Retinal pigment epithelial cell (primary cell): Measurements from ENCODE around the gene TPBGL.
A peak's percentile ranks its signal among the peaks of the same experiment; 100 is the strongest.

Experiments
- DNase-seq: peaks from one replicate; pipeline ENCODE4 v3.0.0-alpha.2; 2010; ENCODE audit warnings: low read depth
- H3K4me3 ChIP-seq: 2 replicates; pipeline ENCODE4 v1.5.1; 2011; ENCODE audit warnings: mild to moderate bottlenecking, low read length, control low read depth, moderate library complexity
- TF ChIP-seq, protein P1 (sequence below): conservative IDR thresholded peaks from 2 replicates; pipeline ENCODE4 v1.5.1; 2011; ENCODE audit warnings: low read depth, low read length, control low read depth, inconsistent platforms

The TPBGL gene, protein sequence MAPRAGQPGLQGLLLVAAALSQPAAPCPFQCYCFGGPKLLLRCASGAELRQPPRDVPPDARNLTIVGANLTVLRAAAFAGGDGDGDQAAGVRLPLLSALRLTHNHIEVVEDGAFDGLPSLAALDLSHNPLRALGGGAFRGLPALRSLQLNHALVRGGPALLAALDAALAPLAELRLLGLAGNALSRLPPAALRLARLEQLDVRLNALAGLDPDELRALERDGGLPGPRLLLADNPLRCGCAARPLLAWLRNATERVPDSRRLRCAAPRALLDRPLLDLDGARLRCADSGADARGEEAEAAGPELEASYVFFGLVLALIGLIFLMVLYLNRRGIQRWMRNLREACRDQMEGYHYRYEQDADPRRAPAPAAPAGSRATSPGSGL

DNA sequence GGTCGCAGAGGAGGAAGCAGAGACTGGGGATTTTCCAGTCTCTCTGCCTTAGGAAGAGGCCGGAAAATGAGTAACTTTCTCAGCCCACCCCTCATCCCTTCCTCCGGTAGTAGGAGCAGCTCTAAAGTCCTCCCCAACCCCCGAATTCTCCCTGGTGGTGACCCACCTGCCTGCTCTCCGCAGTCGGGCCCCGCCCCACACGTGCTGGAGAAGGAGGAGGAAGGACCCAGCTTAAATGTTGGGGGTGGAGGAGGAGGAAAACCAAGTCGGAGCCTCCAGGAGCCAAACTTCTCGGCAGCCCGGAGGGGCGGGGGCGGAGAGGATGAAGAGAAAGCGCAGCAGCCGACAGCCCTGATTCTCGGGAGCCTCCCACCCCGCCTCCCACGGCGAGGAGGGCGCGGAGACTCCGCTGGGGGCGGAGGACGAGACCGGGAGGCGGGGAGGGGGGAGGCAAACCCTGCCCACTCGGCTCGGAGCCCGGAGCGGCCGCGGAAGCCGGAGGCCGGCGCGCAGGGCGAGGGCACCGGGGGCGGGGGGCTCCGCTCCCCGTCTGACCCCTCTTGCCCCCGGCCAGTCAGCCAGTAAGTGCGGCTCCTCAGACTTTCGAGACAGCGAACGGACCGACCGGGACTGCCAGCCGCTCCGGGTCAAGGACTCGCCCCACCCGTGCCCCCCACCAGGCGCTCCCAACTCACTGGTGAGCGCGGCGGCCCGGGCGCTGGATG is at the start of gene TPBGL:
TSS of gene TPBGL (plus strand) at position 464 of the 725 bp plus-strand sequence. CDS start 276 bp downstream, outside the sequence.
- TF ChIP-seq, protein P1, sequence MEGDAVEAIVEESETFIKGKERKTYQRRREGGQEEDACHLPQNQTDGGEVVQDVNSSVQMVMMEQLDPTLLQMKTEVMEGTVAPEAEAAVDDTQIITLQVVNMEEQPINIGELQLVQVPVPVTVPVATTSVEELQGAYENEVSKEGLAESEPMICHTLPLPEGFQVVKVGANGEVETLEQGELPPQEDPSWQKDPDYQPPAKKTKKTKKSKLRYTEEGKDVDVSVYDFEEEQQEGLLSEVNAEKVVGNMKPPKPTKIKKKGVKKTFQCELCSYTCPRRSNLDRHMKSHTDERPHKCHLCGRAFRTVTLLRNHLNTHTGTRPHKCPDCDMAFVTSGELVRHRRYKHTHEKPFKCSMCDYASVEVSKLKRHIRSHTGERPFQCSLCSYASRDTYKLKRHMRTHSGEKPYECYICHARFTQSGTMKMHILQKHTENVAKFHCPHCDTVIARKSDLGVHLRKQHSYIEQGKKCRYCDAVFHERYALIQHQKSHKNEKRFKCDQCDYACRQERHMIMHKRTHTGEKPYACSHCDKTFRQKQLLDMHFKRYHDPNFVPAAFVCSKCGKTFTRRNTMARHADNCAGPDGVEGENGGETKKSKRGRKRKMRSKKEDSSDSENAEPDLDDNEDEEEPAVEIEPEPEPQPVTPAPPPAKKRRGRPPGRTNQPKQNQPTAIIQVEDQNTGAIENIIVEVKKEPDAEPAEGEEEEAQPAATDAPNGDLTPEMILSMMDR, result no peak
- DNase-seq, result no peak
- H3K4me3 ChIP-seq, result peak within 1 kb of the TSS; percentile 12

DNA sequence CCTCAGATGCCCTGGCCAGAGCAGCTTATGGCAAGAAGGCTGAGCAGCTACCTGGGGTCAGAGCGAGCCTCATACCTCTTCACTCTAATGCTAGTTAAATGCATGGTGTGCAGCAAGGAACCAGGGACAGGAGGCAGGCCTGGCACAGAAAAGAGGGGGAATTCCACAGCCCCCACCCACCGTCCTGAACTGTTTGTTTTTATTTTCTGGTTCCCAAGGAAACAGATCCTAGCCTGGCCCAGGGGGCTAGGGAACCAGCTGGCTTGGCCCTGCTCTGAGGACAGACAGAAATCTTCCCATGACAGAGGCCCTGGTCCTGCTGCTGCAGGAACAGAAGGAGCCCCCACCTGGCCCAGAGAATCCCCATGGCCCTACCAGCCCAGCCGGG is 49.2 kb upstream of the TPBGL start:
- H3K4me3 ChIP-seq, result no peak overlapping the region
- DNase-seq, result no peak
- TF ChIP-seq, protein P1, result no peak

DNA sequence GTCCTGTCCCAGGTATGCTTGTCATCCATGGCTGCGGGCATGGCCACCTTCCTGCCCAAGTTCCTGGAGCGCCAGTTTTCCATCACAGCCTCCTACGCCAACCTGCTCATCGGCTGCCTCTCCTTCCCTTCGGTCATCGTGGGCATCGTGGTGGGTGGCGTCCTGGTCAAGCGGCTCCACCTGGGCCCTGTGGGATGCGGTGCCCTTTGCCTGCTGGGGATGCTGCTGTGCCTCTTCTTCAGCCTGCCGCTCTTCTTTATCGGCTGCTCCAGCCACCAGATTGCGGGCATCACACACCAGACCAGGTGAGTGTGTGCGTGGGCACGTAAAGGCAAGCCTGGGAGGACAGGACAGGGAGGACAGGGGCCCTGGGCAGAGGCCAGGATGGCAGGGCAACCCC is 47.3 kb upstream of the TPBGL start:
- TF ChIP-seq, protein P1, result no peak
- no peak for DNase-seq
- no peak overlapping the region for H3K4me3 ChIP-seq

DNA sequence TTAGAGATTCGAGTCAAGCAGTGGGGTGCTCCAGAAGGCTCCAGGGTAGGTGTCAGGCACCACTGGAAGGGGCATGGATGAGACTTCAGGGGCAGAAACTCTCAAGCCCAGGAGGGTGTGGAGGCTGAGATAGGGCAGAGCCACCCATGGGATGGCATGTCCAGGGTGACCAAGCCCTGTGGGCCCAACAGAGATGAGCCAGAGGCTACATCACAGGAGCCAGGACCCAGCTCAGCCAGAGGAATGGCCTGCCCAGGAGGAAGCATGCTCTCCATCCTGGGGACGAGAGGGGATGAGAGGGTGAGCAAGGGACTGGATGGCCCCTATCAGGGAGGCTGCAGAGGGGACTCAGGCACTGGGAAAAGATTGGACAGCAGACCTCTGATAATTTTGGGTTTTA is 46.9 kb upstream of the TPBGL start:
- TF ChIP-seq, protein P1, result no peak
- DNase-seq, result no peak

DNA sequence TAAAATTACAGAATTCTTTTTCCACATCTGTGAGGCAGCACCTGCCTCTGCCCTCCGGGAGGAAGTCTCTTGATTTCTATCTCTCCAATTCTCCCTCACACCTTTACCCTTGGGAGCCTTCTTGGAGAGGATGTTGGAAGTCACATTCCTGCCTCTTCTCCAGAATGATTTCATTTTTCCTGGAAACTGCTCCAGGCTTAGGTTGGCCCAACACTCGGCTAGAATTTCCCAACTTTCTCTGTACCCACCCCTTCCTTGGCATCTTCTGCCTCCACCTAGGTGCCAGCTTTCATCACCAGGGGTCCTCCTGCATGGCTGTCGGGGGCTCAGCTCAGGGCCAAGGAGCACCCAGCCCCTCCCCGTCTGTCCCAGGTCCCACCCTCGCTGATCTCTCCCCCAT is 46.4 kb upstream of the TPBGL start:
- no peak for DNase-seq
- TF ChIP-seq, protein P1, result no peak
- no peak overlapping the region for H3K4me3 ChIP-seq

More for the DNA sequence above, 46.9 kb upstream of the TPBGL start:
- H3K4me3 ChIP-seq, result no peak overlapping the region

DNA sequence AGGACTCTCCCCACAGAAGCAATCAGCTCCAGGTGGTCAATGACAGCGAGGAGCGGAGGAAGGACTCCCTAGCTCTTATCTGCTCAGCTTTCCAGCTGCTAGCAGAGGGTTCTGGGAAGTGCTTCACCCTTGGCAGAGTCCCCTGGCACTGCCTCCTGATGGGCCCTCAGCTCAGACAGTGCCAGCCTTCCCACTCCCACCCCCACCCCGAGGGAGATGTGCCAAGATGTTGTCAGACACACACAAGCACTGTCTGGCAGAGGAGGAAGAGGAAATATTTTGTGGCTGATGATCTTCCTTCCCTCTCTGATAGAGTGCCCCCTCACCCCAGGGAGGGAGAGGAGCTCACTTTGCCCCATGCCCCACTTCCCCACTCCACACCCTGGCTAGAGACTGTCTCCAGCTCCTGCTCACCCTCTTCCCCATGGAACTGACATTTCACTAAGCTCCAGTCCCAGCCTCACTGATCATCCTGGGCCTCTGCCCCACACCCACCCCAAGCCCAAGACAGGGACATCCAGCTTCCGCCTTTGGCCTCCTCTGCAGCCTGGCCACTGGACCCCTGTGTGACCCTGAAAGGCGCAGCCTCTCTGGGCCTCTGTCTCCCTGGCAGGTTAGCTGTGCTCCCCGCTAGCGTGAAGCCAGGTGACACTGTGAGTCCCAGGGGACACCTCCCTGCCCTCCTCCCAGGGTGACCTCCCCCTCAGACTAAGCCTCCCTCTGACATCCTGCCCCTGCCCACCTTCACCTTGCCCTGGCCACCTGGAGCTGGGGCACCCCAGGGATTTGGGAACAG is 45.2 kb upstream of the TPBGL start:
- TF ChIP-seq, protein P1, result no peak
- no peak for DNase-seq
- no peak overlapping the region for H3K4me3 ChIP-seq
